Vein endothelial cell (primary cell): ENCODE measurements around the gene BAMBI. TPM values are rescaled to one million over a fixed set of nuclear protein-coding genes. Genes with fewer than 3 reads are reported as not detected.

Experiments
- small RNA-seq: library from RNA; depleted of rRNA; stranded (forward); fragments of <200 nt; gene quantifications from one replicate; pipeline ENCODE3, GENCODE V24; 2012
- total RNA-seq: library from RNA; depleted of rRNA; stranded (reverse); fragments of >200 nt; gene quantifications from 2 replicates; pipeline ENCODE4 v1.2.3, GENCODE V29; 2012

BAMBI gene
- total RNA-seq, result 1.9 and 5.2 TPM in 2 replicates

GRCh38 chr10:28676968-28677887, at the start of gene BAMBI:
BAMBI (plus strand) TSS chr10:28677521; CDS start chr10:28677898, 377 bp downstream.

Small RNA genes lying within 50 kb of the gene (small RNA-seq; reads per million reads assigned to genes)
- gene RNU4ATAC6P, result not detected
- gene RNU6-1067P, result not detected

Other genes with a start within 250 kb of the BAMBI start
- 85.6 and 98.9 TPM in 2 replicates for gene WAC, start 144.4 kb upstream of the BAMBI start, total RNA-seq